ENCODE results near the gene LRRFIP1. TPM values are rescaled to one million over a fixed set of nuclear protein-coding genes. Genes with fewer than 3 reads are reported as not detected.

Gene LRRFIP1
- total and polyA plus RNA-seq, 10 of the 15 experiments (the other 5 are each of a cell fraction or from before 2014, with no cell fraction given), result 36.2 to 120 (median 74.3) TPM

GRCh38 chr2:237590272-237591140, 36.9 kb upstream of the LRRFIP1 start, which contains the start of gene RAB17:
Gene RAB17, minus strand, starts transcription at chr2:237590734. Its CDS starts 4,580 bp downstream, at chr2:237586154.
- no peak within 1 kb of the TSS for H3K9ac ChIP-seq (ENCODE audit: control insufficient read depth, insufficient read depth, low read length)
- no peak within 1 kb of the TSS for H3K27ac ChIP-seq (ENCODE audit: control insufficient read depth, insufficient read depth)
- no peaks in the 10 kb centered on the region for H3K4me1 ChIP-seq (ENCODE audit: control insufficient read depth, insufficient read depth, low read length)
- intact Hi-C loops (cut with micrococcal nuclease; ENCODE audit: unreplicated experiment) (no loop called here), in situ Hi-C loops (cut with MboI) (no loop called here)
- ChIA-PET SMC1A (ENCODE audit: uncharacterized antibody, unreplicated experiment) (interaction anchor here (0.7 to 1.3 kb wide), 2 partner anchors 11 to 22 kb away, joined by 3 read pairs; no protein-coding TSS in a partner anchor), CTCF (interaction anchor here (1.0 to 1.5 kb wide), 3 partner anchors 18 to 78 kb away, joined by 3 to 4 read pairs (median 4); no protein-coding TSS in a partner anchor), RAD21 (ENCODE audit: unreplicated experiment) (interaction anchor here (1.4 kb wide), 1 partner anchor 19 kb away, joined by 3 read pairs; no protein-coding TSS in a partner anchor), POLR2A (interaction anchor here (0.9 kb wide), 1 partner anchor 10 kb away, joined by 4 read pairs; no protein-coding TSS in a partner anchor)
- 52% methylated on average over 16 of the region's 16 CpGs for WGBS (ENCODE audit: insufficient coverage, insufficient replicate concordance, low lambda C conversion rate, missing lambda C conversion rate)
- no peaks in the 10 kb centered on the region for H3K36me3 ChIP-seq (ENCODE audit: control insufficient read depth in 2 of 2, insufficient read depth in 2 of 2, low read length in 1 of 2)
- ATAC-seq (no peak), DNase-seq (ENCODE audit: low read depth, low spot score) (no peak), FAIRE-seq (no peak)
- H3K4me3 ChIP-seq, result no peak within 1 kb of the TSS
- H3K4me2 ChIP-seq (ENCODE audit: control insufficient read depth, insufficient read depth), result peak within 1 kb of the TSS; percentile 23; the same call in 1 of the 2 replicates
- no TSS peak for BruUV-seq (replicated peaks)
- TF ChIP-seq IRF3 (IDR thresholded peaks at IDR 0.05) (no peak), SREBF2 (IDR thresholded peaks at IDR 0.05; ENCODE audit: low read length) (no peak), FOXM1 (IDR thresholded peaks at IDR 0.05; ENCODE audit: low read depth, low read length) (no peak), BHLHE40 (IDR thresholded peaks at IDR 0.05; ENCODE audit: borderline replicate concordance in 1 of 2, low read depth in 2 of 2, low read length in 1 of 2) (no peak), MTA3 (IDR thresholded peaks at IDR 0.05; ENCODE audit: borderline replicate concordance, low read length) (no peak), CBFB (IDR thresholded peaks at IDR 0.05; ENCODE audit: low read depth) (no peak), ASH2L (IDR thresholded peaks at IDR 0.05; ENCODE audit: borderline replicate concordance, low read depth) (no peak), NFXL1 (IDR thresholded peaks at IDR 0.05; ENCODE audit: borderline replicate concordance) (no peak), SIX5 (IDR thresholded peaks at IDR 0.05; ENCODE audit: low read depth, low read length, severe bottlenecking) (no peak), PAX8 (IDR thresholded peaks at IDR 0.05) (no peak), SRF (IDR thresholded peaks at IDR 0.05; ENCODE audit: low read depth in 2 of 2, low read length in 2 of 2) (no peak), NRF1 (conservative IDR thresholded peaks at IDR 0.05; ENCODE audit: low read depth, low read length) (no peak)
- TF ChIP-seq, protein P1, sequence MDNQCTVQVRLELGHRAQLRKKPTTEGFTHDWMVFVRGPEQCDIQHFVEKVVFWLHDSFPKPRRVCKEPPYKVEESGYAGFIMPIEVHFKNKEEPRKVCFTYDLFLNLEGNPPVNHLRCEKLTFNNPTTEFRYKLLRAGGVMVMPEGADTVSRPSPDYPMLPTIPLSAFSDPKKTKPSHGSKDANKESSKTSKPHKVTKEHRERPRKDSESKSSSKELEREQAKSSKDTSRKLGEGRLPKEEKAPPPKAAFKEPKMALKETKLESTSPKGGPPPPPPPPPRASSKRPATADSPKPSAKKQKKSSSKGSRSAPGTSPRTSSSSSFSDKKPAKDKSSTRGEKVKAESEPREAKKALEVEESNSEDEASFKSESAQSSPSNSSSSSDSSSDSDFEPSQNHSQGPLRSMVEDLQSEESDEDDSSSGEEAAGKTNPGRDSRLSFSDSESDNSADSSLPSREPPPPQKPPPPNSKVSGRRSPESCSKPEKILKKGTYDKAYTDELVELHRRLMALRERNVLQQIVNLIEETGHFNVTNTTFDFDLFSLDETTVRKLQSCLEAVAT (IDR thresholded peaks at IDR 0.05), result no peak
- no peaks in the 10 kb centered on the region; a peak in 1 of 4 replicates for H3K27me3 ChIP-seq (replicated peaks in 1 of 2; ENCODE audit: control insufficient read depth in 2 of 2, insufficient read depth in 2 of 2, low read length in 1 of 2)
- H4K20me1 ChIP-seq (ENCODE audit: control insufficient read depth, insufficient read depth), result no peaks in the 10 kb centered on the region
- 0 out of 2 replicates have a peak within 1 kb of the TSS, but pooled peaks have one; percentile 20 for H2AFZ ChIP-seq (ENCODE audit: control insufficient read depth, low read depth, low read length)
- H3K9me3 ChIP-seq (replicated peaks; ENCODE audit: control insufficient read depth, insufficient read depth, low read length), result no peaks in the 10 kb centered on the region; the same call in 2 of the 3 replicates
- H3K79me2 ChIP-seq (ENCODE audit: control insufficient read depth, insufficient read depth, low read length), result no peaks in the 10 kb centered on the region

Measured in GM12878 (cell line).